ENCODE measurements around the gene TPCN1.
"Not testable (repeated sequence)": the region's sequence is repeated elsewhere in the genome, so short reads cannot be mapped to it uniquely, and the experiment has no call there.

DNA sequence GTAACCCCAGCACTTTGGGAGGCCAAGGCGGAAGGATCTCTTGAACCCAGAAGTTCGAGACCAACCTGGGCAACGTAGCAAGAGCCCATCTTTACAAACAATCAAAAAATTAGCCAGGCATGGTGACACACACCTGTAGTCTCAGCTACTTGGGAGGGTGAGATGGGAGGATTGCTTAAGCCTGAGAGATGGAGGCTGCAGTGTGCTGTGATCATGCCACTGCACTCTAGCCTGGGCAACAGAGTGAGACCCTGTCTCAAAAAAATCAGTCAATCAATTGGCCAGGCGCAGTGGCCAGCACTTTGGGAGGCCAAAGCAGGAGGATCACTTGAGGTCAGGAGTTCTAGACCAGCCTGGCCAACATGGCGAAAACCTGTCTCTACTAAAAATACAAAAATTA, 14.5 kb upstream of the TPCN1 start:
- TF ChIP-seq CTCF (IDR thresholded peaks at IDR 0.05; ENCODE audit: insufficient read depth, low read length, poor library complexity, severe bottlenecking); EZH2phosphoT487 (conservative IDR thresholded peaks at IDR 0.05; ENCODE audit: low read length): not testable (repeated sequence)
